ENCODE measurements around the gene UBE2N. TPM values are rescaled to one million over a fixed set of nuclear protein-coding genes. Genes with fewer than 3 reads are reported as not detected.

The UBE2N gene
- total and polyA plus RNA-seq, 2 of the 8 experiments (the other 6 are each of a cell fraction or from before 2014, with no cell fraction given), result 108 to 225 TPM

DNA sequence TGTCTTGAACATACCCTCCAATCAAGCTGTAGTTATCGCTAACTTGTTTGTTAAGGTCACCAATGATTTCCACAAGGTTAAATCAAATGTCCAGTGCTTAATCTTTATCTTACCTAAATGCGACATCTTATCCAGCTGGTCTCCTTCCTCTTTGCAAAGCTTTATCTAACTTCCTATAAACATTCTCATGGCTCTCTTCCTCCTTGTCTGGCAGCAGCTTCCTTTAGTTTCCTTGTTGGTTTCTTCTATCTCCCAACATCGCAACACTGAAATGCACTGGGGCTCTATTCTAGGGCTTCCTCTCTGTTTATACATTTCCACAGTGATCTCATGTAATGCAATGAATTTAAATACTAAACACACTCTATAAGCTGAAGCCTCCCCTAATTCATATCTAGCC is 28.7 kb downstream of the UBE2N start:
- H4K91ac ChIP-seq (replicated peaks; ENCODE audit: insufficient read length, low read length), result no peak overlapping the region
- no peak overlapping the region for H4K8ac ChIP-seq (ENCODE audit: extremely low read depth, insufficient read depth, low read length)
- H2BK20ac ChIP-seq (ENCODE audit: low read length), result no peak overlapping the region
- peaks cover 27 to 73% of the 10 kb centered on the region in 2 experiments for H3K79me2 ChIP-seq (ENCODE audit: control insufficient read depth in 1 of 2, insufficient read depth in 2 of 2, low read length in 2 of 2)
- H2BK15ac ChIP-seq (ENCODE audit: low read length), result no peak overlapping the region
- CTCF ChIA-PET (ENCODE audit: partially characterized antibody), result interaction anchor here (1.1 kb wide), 1 partner anchor 10 kb away, joined by 3 read pairs; no protein-coding TSS in a partner anchor
- no peaks in the 10 kb centered on the region for H3K9me3 ChIP-seq (ENCODE audit: insufficient read depth in 2 of 2, low read depth in 1 of 2, low read length in 1 of 2)
- H3K36me3 ChIP-seq (ENCODE audit: control insufficient read depth in 2 of 4, insufficient read depth in 4 of 4, low read length in 3 of 4), result peaks cover 0 to 25% (median 8%) of the 10 kb centered on the region in 4 experiments; a peak in 5 of 8 replicates
- FAIRE-seq, result no peak
- H2AFZ ChIP-seq (ENCODE audit: low read length), result no peak overlapping the region
- no peak overlapping the region for H2BK12ac ChIP-seq (ENCODE audit: low read depth, low read length)
- H2BK5ac ChIP-seq (ENCODE audit: low read depth, low read length), result no peak overlapping the region
- no peak overlapping the region for H3K9ac ChIP-seq (replicated peaks in 1 of 4; ENCODE audit: extremely low read depth in 1 of 4, low read depth in 3 of 4, low read length in 3 of 4)
- H3K56ac ChIP-seq (replicated peaks; ENCODE audit: insufficient read length, low read depth, low read length), result no peak overlapping the region
- no peak for DNase-seq (ENCODE audit: low read depth in 1 of 2, low spot score in 2 of 2)
- no peak overlapping the region for H3K18ac ChIP-seq (ENCODE audit: extremely low read depth, low read length)
- H3K4ac ChIP-seq (replicated peaks; ENCODE audit: insufficient read length, low read depth, low read length), result no peak overlapping the region
- no peaks in the 10 kb centered on the region; the same call in 1 of the 2 replicates for H3K23me2 ChIP-seq (ENCODE audit: low read depth, low read length)
- H2AK5ac ChIP-seq (ENCODE audit: low read depth, low read length), result no peak overlapping the region
- no peak overlapping the region for H4K5ac ChIP-seq (ENCODE audit: insufficient read length, low read depth, low read length)
- no peak overlapping the region for H3K4me3 ChIP-seq (ENCODE audit: extremely low read depth in 1 of 4, insufficient read depth in 2 of 4, low read depth in 3 of 4, low read length in 4 of 4)
- 98% methylated on average over 3 of the region's 3 CpGs; no CpG with 5 or more reads in 1 of the 2 experiments for WGBS, 2 experiments (ENCODE audit: extremely low coverage in 1 of 2, insufficient coverage in 1 of 2, insufficient read length in 1 of 2, insufficient replicate concordance in 2 of 2, low coverage in 1 of 2, low lambda C conversion rate in 2 of 2, missing lambda C conversion rate in 1 of 2)
- H2BK120ac ChIP-seq (replicated peaks; ENCODE audit: low read depth, low read length), result no peak overlapping the region
- POLR2A ChIA-PET (ENCODE audit: partially characterized antibody), result interaction anchor here (3.4 kb wide), 1 partner anchor 9 kb away, joined by 23 read pairs; no protein-coding TSS in a partner anchor
- H3K27me3 ChIP-seq (replicated peaks in 1 of 4; ENCODE audit: control insufficient read depth in 3 of 4, extremely low read depth in 1 of 4, insufficient read depth in 3 of 4, low read length in 3 of 4), result no peaks in the 10 kb centered on the region
- H3K79me1 ChIP-seq (ENCODE audit: low read depth, low read length), result peaks cover 6% of the 10 kb centered on the region; the same call in 1 of the 2 replicates
- no peak overlapping the region for H3K4me2 ChIP-seq (ENCODE audit: insufficient read depth in 1 of 2, low read depth in 2 of 2, low read length in 2 of 2)
- H3K27ac ChIP-seq (ENCODE audit: low read depth, low read length), result no peak overlapping the region
- no peak overlapping the region for H3K14ac ChIP-seq (ENCODE audit: insufficient read length)
- peaks cover 12 to 21% of the 10 kb centered on the region in 2 experiments for H4K20me1 ChIP-seq (replicated peaks in 1 of 2; ENCODE audit: control insufficient read depth in 1 of 2, insufficient read depth in 2 of 2, low read length in 2 of 2)
- H3K23ac ChIP-seq (ENCODE audit: insufficient read length), result no peak overlapping the region
- peaks cover 0 to 3% (median 0%) of the 10 kb centered on the region in 4 experiments; a peak in 1 of 7 replicates for H3K4me1 ChIP-seq (replicated peaks in 1 of 4; ENCODE audit: control insufficient read depth in 3 of 4, insufficient read depth in 4 of 4, low read length in 3 of 4)
- TF ChIP-seq, protein P1, sequence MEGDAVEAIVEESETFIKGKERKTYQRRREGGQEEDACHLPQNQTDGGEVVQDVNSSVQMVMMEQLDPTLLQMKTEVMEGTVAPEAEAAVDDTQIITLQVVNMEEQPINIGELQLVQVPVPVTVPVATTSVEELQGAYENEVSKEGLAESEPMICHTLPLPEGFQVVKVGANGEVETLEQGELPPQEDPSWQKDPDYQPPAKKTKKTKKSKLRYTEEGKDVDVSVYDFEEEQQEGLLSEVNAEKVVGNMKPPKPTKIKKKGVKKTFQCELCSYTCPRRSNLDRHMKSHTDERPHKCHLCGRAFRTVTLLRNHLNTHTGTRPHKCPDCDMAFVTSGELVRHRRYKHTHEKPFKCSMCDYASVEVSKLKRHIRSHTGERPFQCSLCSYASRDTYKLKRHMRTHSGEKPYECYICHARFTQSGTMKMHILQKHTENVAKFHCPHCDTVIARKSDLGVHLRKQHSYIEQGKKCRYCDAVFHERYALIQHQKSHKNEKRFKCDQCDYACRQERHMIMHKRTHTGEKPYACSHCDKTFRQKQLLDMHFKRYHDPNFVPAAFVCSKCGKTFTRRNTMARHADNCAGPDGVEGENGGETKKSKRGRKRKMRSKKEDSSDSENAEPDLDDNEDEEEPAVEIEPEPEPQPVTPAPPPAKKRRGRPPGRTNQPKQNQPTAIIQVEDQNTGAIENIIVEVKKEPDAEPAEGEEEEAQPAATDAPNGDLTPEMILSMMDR (IDR thresholded peaks at IDR 0.05; ENCODE audit: control extremely low read depth in 1 of 3, insufficient read depth in 1 of 3, low read depth in 1 of 3, low read length in 3 of 3), result no peak
- no peak for TF ChIP-seq MAFK (IDR thresholded peaks at IDR 0.05; ENCODE audit: low read depth, low read length)
- no peak for TF ChIP-seq TAF7 (optimal IDR thresholded peaks at IDR 0.05; ENCODE audit: borderline replicate concordance, low read depth, low read length)
- TF ChIP-seq SP4 (IDR thresholded peaks at IDR 0.05; ENCODE audit: low read length), result no peak
- TF ChIP-seq POU5F1 (IDR thresholded peaks at IDR 0.05; ENCODE audit: low read depth, low read length), result no peak
- TF ChIP-seq CHD1 (IDR thresholded peaks at IDR 0.05; ENCODE audit: low read depth, low read length), result no peak
- TF ChIP-seq CEBPB (IDR thresholded peaks at IDR 0.05; ENCODE audit: low read depth, low read length), result no peak
- TF ChIP-seq, protein P2, sequence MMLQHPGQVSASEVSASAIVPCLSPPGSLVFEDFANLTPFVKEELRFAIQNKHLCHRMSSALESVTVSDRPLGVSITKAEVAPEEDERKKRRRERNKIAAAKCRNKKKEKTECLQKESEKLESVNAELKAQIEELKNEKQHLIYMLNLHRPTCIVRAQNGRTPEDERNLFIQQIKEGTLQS (IDR thresholded peaks at IDR 0.05; ENCODE audit: insufficient read depth, low read depth, low read length), result no peak
- TF ChIP-seq RFX5 (IDR thresholded peaks at IDR 0.05; ENCODE audit: borderline replicate concordance, low read depth, low read length), result no peak
- TF ChIP-seq RBBP5 (IDR thresholded peaks at IDR 0.05; ENCODE audit: borderline replicate concordance, low read depth, low read length), result no peak
- TF ChIP-seq JUN (IDR thresholded peaks at IDR 0.05; ENCODE audit: low read depth, low read length), result no peak
